GM12891 (cell line): Measurements from ENCODE around the gene MBTPS2.

Experiments used
- PAX5 ChIP-seq: IDR thresholded peaks from 2 replicates; pipeline ENCODE4 v1.6.1; 2011; ENCODE audit warnings: low read length, moderate library complexity, mild to moderate bottlenecking; ENCODE audit not compliant: insufficient read depth, severe bottlenecking
- POLR2A ChIP-seq: IDR thresholded peaks from 2 replicates; pipeline ENCODE4 v1.6.1; 2011; ENCODE audit warnings: low read depth, low read length, control low read depth
- POLR2AphosphoS5 ChIP-seq: IDR thresholded peaks from 2 replicates; pipeline ENCODE4 v1.6.1; 2011; ENCODE audit warnings: low read depth, low read length, control low read depth
- POU2F2 ChIP-seq: IDR thresholded peaks from 2 replicates; pipeline ENCODE4 v1.6.1; 2011; ENCODE audit warnings: low read depth, mild to moderate bottlenecking, control low read depth, low read length, moderate library complexity
- SPI1 ChIP-seq: IDR thresholded peaks from 2 replicates; pipeline ENCODE4 v1.6.1; 2011; ENCODE audit warnings: low read depth, low read length, control low read depth
- TAF1 ChIP-seq: IDR thresholded peaks from 2 replicates; pipeline ENCODE4 v1.6.1; 2011; ENCODE audit warnings: low read depth, low read length, control low read depth

DNA sequence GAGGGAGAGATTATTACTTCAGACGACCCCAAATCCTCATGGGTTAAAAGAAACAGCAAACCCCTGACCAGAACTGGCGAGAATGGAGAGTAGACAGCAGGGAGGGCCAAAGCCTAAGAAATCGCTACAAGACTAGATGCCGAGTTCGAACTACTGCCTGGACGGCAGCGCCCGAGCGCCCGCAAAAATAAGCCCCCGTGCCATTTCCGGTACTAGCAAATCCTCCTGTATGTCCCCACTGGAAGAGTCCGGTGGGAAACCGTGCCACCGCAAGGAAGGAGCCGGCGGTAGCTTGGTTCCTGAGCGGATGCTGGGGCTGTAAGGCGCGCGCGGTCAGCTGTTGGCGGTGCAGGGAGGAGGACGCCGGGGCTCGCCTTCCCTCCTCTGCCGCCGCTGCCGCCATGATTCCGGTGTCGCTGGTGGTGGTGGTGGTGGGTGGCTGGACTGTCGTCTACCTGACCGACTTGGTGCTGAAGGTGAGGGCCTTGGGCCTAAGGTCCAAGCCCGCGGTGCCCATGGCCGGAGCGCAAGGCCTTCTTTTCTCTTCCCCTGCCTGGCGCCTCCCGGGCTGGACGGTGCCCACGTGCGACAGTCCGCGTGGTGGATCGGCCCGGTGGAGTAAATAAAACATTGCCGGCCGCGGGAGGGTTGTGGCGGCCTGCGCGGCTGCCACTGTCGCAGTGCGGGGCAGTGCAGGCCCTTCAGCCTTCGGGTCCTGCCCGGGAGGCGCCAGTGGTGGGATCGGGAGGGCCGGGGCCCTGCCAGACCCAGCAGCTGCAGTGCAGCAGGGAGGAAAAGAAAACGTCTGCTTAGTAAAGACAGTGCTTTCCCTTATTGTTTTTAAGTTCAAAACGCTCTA lies at the start of gene MBTPS2:
- TF ChIP-seq POLR2A = peak; percentile 52; the same call in 1 of the 2 replicates
- no peak for TF ChIP-seq SPI1
- TF ChIP-seq POLR2AphosphoS5 = peak; percentile 59; the same call in 1 of the 2 replicates
- TF ChIP-seq PAX5 = no peak
- TF ChIP-seq POU2F2 = peak; percentile 82
- TF ChIP-seq TAF1 = peak; percentile 97
